Measurements from ENCODE around the gene CLEC19A.

DNA sequence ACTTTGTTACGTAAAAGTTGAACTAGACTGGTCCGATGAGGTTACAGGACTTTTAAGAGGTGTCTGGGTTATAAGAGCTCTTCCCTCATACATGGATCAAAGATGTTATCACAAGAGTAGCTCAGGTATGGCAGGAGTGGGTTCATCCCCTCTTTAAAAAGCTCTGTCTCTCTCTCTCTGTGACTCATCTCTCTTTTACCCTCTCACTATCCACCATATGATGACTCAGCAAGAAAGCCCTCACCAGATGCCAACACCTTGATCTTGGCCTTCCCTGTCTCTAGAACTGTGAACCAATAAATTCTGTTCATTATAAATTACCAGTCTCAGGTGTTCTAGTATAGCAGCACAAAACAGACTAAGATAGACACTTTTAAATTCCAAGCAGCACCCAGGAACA is 1.9 kb upstream of the CLEC19A start:
- TF ChIP-seq, protein P1, sequence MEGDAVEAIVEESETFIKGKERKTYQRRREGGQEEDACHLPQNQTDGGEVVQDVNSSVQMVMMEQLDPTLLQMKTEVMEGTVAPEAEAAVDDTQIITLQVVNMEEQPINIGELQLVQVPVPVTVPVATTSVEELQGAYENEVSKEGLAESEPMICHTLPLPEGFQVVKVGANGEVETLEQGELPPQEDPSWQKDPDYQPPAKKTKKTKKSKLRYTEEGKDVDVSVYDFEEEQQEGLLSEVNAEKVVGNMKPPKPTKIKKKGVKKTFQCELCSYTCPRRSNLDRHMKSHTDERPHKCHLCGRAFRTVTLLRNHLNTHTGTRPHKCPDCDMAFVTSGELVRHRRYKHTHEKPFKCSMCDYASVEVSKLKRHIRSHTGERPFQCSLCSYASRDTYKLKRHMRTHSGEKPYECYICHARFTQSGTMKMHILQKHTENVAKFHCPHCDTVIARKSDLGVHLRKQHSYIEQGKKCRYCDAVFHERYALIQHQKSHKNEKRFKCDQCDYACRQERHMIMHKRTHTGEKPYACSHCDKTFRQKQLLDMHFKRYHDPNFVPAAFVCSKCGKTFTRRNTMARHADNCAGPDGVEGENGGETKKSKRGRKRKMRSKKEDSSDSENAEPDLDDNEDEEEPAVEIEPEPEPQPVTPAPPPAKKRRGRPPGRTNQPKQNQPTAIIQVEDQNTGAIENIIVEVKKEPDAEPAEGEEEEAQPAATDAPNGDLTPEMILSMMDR (IDR thresholded peaks at IDR 0.05 in 4 of 5, conservative IDR thresholded peaks at IDR 0.05 in 1 of 5): no peak
- no peak for TF ChIP-seq POLR2A (IDR thresholded peaks at IDR 0.05)
